Stomach (tissue), 4 donors: ENCODE results near the gene BTBD17.

Experiments
- EP300 ChIP-seq: sonication (generic); formaldehyde crosslinking; IDR thresholded peaks from one replicate; pipeline ENCODE4 v1.6.1; 2017; ENCODE audit warnings: antibody characterized with exemption
- POLR2AphosphoS5 ChIP-seq, 3 donors: sonication (generic); formaldehyde crosslinking; IDR thresholded peaks; one replicate each; pipeline ENCODE4 v1.6.1; 2016; ENCODE audit warnings: antibody characterized with exemption in 3 of 3
- TF ChIP-seq, protein P1 (sequence below), 7 experiments: fragments of 450-650 bp in 4 of 7; fragments of 200-600 bp in 3 of 7; sonication (generic) in 3 of 7; IDR thresholded peaks; one replicate each; pipeline ENCODE4 v1.5.1; 2016 to 2019; ENCODE audit warnings: antibody characterized with exemption in 7 of 7, control low read depth in 2 of 7, mild to moderate bottlenecking in 1 of 7

DNA sequence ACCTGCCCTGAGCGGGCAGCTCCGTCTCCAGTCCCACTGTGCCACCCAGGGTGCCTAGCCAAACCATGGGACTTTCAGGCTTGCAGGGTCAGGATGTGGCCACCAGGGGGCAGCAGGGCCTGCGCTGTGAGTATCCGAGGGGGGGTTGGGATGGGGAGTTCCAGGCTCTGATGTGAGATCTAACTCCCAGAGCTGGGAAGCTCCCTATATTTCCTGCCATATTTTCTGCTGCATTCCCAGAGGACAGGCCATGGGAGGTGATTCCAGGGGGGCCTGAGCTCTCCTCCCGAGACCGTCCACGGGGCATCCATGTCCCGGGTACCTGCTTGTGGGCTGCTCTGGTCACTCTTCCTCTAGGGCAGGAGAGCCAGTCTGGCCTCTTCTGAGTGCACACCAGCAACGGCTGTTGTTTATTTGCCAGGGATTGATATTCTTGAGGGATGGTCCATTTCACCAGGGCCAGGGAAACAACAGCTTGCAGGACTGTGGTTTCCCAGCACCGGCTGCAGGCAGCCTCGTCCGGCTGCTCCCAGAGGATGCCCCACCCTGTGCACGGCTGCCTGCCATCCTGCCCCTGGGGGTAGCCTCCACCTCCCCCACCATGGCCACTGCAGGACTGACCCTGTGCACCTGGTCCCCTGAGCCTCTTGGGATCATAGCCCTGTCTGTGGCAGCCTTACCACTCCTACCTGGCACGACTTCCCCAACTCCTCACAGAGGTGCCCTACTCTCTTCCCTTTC, 6.8 kb upstream of the BTBD17 start:
- TF ChIP-seq, protein P1, sequence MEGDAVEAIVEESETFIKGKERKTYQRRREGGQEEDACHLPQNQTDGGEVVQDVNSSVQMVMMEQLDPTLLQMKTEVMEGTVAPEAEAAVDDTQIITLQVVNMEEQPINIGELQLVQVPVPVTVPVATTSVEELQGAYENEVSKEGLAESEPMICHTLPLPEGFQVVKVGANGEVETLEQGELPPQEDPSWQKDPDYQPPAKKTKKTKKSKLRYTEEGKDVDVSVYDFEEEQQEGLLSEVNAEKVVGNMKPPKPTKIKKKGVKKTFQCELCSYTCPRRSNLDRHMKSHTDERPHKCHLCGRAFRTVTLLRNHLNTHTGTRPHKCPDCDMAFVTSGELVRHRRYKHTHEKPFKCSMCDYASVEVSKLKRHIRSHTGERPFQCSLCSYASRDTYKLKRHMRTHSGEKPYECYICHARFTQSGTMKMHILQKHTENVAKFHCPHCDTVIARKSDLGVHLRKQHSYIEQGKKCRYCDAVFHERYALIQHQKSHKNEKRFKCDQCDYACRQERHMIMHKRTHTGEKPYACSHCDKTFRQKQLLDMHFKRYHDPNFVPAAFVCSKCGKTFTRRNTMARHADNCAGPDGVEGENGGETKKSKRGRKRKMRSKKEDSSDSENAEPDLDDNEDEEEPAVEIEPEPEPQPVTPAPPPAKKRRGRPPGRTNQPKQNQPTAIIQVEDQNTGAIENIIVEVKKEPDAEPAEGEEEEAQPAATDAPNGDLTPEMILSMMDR (IDR thresholded peaks at IDR 0.05), result peak in 5 of 7 experiments; percentile 89 to 98 (median 95)
- TF ChIP-seq EP300, result no peak
- TF ChIP-seq POLR2AphosphoS5 (IDR thresholded peaks at IDR 0.05), result no peak
